Esophagus muscularis mucosa (tissue), 4 donors: ENCODE results near the gene ZNF83. TPM values are rescaled to one million over a fixed set of nuclear protein-coding genes. Genes with fewer than 3 reads are reported as not detected.
"Not testable (repeated sequence)": the region's sequence is repeated elsewhere in the genome, so short reads cannot be mapped to it uniquely, and the experiment has no call there.

Source experiments
- DNase-seq: peaks from one replicate; pipeline ENCODE4 v3.0.0-alpha.2; 2017; ENCODE audit errors: extremely low spot score
- H3K27ac ChIP-seq, 4 donors: fragments of 200-600 bp; sonication (generic); replicated peaks in 1 of 4; 1 replicate in 3 of 4; 2 replicates in 1 of 4; pipeline ENCODE4 v1.5.1; 2016 to 2019; ENCODE audit warnings: mild to moderate bottlenecking in 1 of 4
- H3K27me3 ChIP-seq, 4 donors: fragments of 200-600 bp; sonication (generic); one replicate each; pipeline versions ENCODE4 v1.5.1 to v1.6.0; 2016 to 2019
- H3K36me3 ChIP-seq, 4 donors: fragments of 200-600 bp; sonication (generic); one replicate each; pipeline ENCODE4 v1.5.1; 2016 to 2019
- H3K4me1 ChIP-seq, 4 donors: fragments of 200-600 bp; sonication (generic); one replicate each; pipeline ENCODE4 v1.5.1; 2016 to 2019
- H3K4me3 ChIP-seq, 4 donors: fragments of 200-600 bp; sonication (generic); 1 replicate in 2 of 4; 2 replicates in 2 of 4; pipeline ENCODE4 v1.5.1; 2016 to 2019; ENCODE audit warnings: mild to moderate bottlenecking in 4 of 4, moderate library complexity in 1 of 4
- H3K9me3 ChIP-seq, 4 donors: fragments of 200-600 bp; sonication (generic); 1 replicate in 3 of 4; 2 replicates in 1 of 4; pipeline ENCODE4 v1.5.1; 2016 to 2019
- EP300 ChIP-seq: sonication (generic); formaldehyde crosslinking; IDR thresholded peaks from one replicate; pipeline ENCODE4 v1.6.1; 2017; ENCODE audit warnings: antibody characterized with exemption
- POLR2A ChIP-seq: fragments of 450-650 bp; IDR thresholded peaks from one replicate; pipeline ENCODE4 v1.6.1; 2017; ENCODE audit warnings: antibody characterized with exemption, moderate library complexity, mild to moderate bottlenecking, low read depth
- POLR2AphosphoS5 ChIP-seq, 2 donors: sonication (generic); formaldehyde crosslinking; IDR thresholded peaks; one replicate each; pipeline ENCODE4 v1.6.1; 2017; ENCODE audit warnings: antibody characterized with exemption in 2 of 2
- WGBS: methylation state at CpG from one replicate; pipeline ENCODE4 v1.1.5; 2018; 5-methylcytosine and 5-hydroxymethylcytosine counted together
- intact Hi-C: fragments of 100-400 bp; cut with DNase I; formaldehyde crosslinking; loops from one replicate; pipeline ENCODE4 v1.15.1; 2023
- total RNA-seq, 4 donors: library from RNA; depleted of rRNA; stranded (reverse); fragments of >200 nt; gene quantifications; one replicate each; pipeline versions ENCODE4 v1.1.0 to v1.2.1, GENCODE V29; 2016
- TF ChIP-seq, protein P1 (sequence below), 3 experiments: fragments of 200-600 bp in 2 of 3; fragments of 450-650 bp in 1 of 3; sonication (generic) in 2 of 3; IDR thresholded peaks; one replicate each; pipeline ENCODE4 v1.5.1; 2017 to 2019; ENCODE audit warnings: antibody characterized with exemption in 3 of 3, mild to moderate bottlenecking in 2 of 3, moderate library complexity in 1 of 3

The ZNF83 gene
- total RNA-seq, 4 donors from 2014 or later: 29.7 to 55.6 (median 34.1) TPM

DNA sequence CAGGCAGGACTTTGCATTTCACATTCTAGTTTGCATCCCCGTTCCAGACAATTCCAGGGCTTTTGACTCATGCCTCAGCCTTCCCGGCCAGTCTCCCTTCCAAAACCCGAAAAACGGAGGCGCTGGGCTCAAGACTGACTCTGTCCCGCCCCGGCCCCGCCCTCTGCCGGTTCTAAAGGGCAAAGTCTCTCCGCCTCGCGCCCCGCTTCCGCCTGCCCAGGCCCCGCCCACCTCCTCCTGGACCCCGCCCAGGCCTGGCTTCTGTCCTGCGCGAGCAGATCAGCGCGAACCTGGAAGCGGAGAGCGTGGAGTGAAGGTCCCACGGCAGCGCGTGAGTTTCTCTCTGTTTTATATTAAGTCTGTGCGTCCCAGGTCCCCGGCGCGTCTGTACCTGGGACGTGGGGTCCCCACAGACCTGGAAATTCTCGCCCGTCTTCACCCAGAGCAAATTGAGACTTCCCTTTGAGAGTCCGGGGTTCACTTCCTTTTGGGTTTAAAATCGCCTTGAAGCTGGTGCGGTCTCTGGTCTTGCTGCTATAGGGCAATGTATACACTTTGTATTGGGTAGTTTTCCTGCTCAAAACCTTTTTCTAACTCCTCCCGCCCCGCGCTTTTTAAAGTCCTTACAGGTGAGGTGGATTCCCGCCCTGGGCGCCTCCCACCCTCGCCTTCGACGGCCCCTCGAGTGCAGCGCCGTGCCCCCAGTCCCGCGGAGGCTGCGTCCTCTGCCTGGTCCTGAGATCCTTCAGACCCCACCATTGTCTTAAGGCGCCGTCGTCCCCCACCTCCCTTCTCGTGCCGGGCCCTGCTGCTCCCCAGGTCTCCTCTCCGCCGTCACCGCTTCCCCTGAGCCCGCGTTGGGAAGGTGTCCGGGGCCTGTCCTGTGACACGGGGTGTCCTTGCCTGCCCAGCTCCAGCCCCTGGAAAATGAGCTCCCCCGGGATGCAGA, 36.9 kb downstream of the ZNF83 start:
- under 1% methylated on average over 35 of the region's 62 CpGs for WGBS
- DNase-seq: peak; percentile 98
- H3K27ac ChIP-seq: peak overlapping the region; percentile 76 to 87 (median 82)
- peak overlapping the region; percentile 65 to 82 (median 72) for H3K4me3 ChIP-seq
- H3K36me3 ChIP-seq: peaks cover 5 to 10% (median 7%) of the 10 kb centered on the region in 4 donors
- H3K9me3 ChIP-seq: no peaks in the 10 kb centered on the region
- H3K27me3 ChIP-seq: no peaks in the 10 kb centered on the region
- TF ChIP-seq, protein P1, sequence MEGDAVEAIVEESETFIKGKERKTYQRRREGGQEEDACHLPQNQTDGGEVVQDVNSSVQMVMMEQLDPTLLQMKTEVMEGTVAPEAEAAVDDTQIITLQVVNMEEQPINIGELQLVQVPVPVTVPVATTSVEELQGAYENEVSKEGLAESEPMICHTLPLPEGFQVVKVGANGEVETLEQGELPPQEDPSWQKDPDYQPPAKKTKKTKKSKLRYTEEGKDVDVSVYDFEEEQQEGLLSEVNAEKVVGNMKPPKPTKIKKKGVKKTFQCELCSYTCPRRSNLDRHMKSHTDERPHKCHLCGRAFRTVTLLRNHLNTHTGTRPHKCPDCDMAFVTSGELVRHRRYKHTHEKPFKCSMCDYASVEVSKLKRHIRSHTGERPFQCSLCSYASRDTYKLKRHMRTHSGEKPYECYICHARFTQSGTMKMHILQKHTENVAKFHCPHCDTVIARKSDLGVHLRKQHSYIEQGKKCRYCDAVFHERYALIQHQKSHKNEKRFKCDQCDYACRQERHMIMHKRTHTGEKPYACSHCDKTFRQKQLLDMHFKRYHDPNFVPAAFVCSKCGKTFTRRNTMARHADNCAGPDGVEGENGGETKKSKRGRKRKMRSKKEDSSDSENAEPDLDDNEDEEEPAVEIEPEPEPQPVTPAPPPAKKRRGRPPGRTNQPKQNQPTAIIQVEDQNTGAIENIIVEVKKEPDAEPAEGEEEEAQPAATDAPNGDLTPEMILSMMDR (IDR thresholded peaks at IDR 0.05): peak; percentile 4 to 51 (median 38)
- no peak for TF ChIP-seq EP300
- TF ChIP-seq POLR2A: no peak
- TF ChIP-seq POLR2AphosphoS5 (IDR thresholded peaks at IDR 0.05): peak; percentile 73 to 79
- intact Hi-C loops: loop anchor here (5.0 kb wide), 1 partner anchor 36 kb away; the partner anchor contains the start of gene ZNF83
- H3K4me1 ChIP-seq: peaks cover 14 to 23% (median 18%) of the 10 kb centered on the region in 4 donors

- Histone ChIP-seq H3K9me3 (no peaks in the 10 kb centered on the region), H3K36me3 (peaks cover 5 to 17% (median 14%) of the 10 kb centered on the region in 4 donors), H3K4me1 (peaks cover 14 to 23% (median 18%) of the 10 kb centered on the region in 4 donors), H3K27me3 (no peaks in the 10 kb centered on the region), H3K4me3 (peak overlapping the region; percentile 65 to 82 (median 72)), H3K27ac (peak overlapping the region; percentile 76 to 87 (median 82))
- 0% methylated on average over 14 of the region's 15 CpGs for WGBS
- DNase-seq: no peak
- intact Hi-C loops: loop anchor here (5.0 kb wide), 1 partner anchor 37 kb away; the partner anchor contains the start of gene ZNF83
- no peak for TF ChIP-seq POLR2AphosphoS5 (IDR thresholded peaks at IDR 0.05)
- TF ChIP-seq EP300: no peak
- no peak for TF ChIP-seq POLR2A
- TF ChIP-seq, protein P1 (IDR thresholded peaks at IDR 0.05): no peak
Measured at GRCh38 chr19:52600639-52601024, 37.5 kb downstream of the ZNF83 start.

GRCh38 chr19:52599241-52599640, 38.9 kb downstream of the ZNF83 start:
- no peaks in the 10 kb centered on the region for H3K27me3 ChIP-seq
- H3K36me3 ChIP-seq: peaks cover 5 to 27% (median 22%) of the 10 kb centered on the region in 4 donors
- TF ChIP-seq EP300 (no peak), POLR2AphosphoS5 (IDR thresholded peaks at IDR 0.05) (no peak), POLR2A (no peak)
- TF ChIP-seq, protein P1 (IDR thresholded peaks at IDR 0.05): no peak
- H3K4me1 ChIP-seq: peaks cover 14 to 23% (median 18%) of the 10 kb centered on the region in 4 donors
- WGBS: 73% methylated on average over 3 of the region's 3 CpGs
- no peak for DNase-seq
- intact Hi-C loops: no loop called here
- H3K4me3 ChIP-seq: no peak overlapping the region
- no peaks in the 10 kb centered on the region for H3K9me3 ChIP-seq
- H3K27ac ChIP-seq: no peak overlapping the region

GRCh38 chr19:52593441-52593840, 44.7 kb downstream of the ZNF83 start:
- DNase-seq, H3K27me3 ChIP-seq, H3K4me1 ChIP-seq, H3K4me3 ChIP-seq, intact Hi-C loops, H3K27ac ChIP-seq, H3K9me3 ChIP-seq: not testable (repeated sequence)
- H3K36me3 ChIP-seq: peaks cover 5 to 56% (median 41%) of the 10 kb centered on the region in 4 donors
- WGBS: 97% methylated on average over 14 of the region's 25 CpGs

GRCh38 chr19:52592301-52592700, 45.9 kb downstream of the ZNF83 start:
- no peak overlapping the region for H3K27ac ChIP-seq
- H3K4me3 ChIP-seq: no peak overlapping the region
- no peak for DNase-seq
- no peaks in the 10 kb centered on the region for H3K4me1 ChIP-seq
- TF ChIP-seq, protein P1 (IDR thresholded peaks at IDR 0.05): no peak
- TF ChIP-seq POLR2AphosphoS5 (IDR thresholded peaks at IDR 0.05) (no peak), POLR2A (no peak), EP300 (no peak)
- H3K36me3 ChIP-seq: peaks cover 5 to 56% (median 41%) of the 10 kb centered on the region in 4 donors
- intact Hi-C loops: no loop called here
- no peaks in the 10 kb centered on the region for H3K27me3 ChIP-seq
- WGBS: 100% methylated on average over 3 of the region's 3 CpGs
- H3K9me3 ChIP-seq: no peaks in the 10 kb centered on the region
